Endodermal cell (in vitro differentiated cells): ENCODE measurements around the gene ACVR1. TPM values are rescaled to one million over a fixed set of nuclear protein-coding genes. Genes with fewer than 3 reads are reported as not detected.

Experiments
- DNase-seq: peaks from one replicate; pipeline ENCODE4 v3.0.0-alpha.2; 2017
- H3K27ac ChIP-seq: 2 replicates; pipeline ENCODE4 v1.5.1; 2013; ENCODE audit warnings: mild to moderate bottlenecking, low read depth, low read length, moderate library complexity
- H3K27me3 ChIP-seq: 2 replicates; pipeline ENCODE4 v1.6.1; 2013; ENCODE audit warnings: mild to moderate bottlenecking, low read length, moderate library complexity; ENCODE audit not compliant: insufficient read depth, control insufficient read depth, poor library complexity, severe bottlenecking
- H3K36me3 ChIP-seq: 2 replicates; pipeline ENCODE4 v1.7.0; 2013; ENCODE audit warnings: mild to moderate bottlenecking, low read length, moderate library complexity; ENCODE audit not compliant: control insufficient read depth, insufficient read depth
- H3K4me1 ChIP-seq: one replicate; pipeline ENCODE4 v1.7.0; 2013; ENCODE audit warnings: low read length; ENCODE audit not compliant: control insufficient read depth, insufficient read depth
- H3K4me3 ChIP-seq: 2 replicates; pipeline ENCODE4 v1.5.1; 2013; ENCODE audit warnings: mild to moderate bottlenecking, low read length, moderate library complexity
- H3K9ac ChIP-seq: 2 replicates; pipeline ENCODE4 v1.6.1; 2013; ENCODE audit warnings: mild to moderate bottlenecking, low read length, moderate library complexity; ENCODE audit not compliant: poor library complexity, severe bottlenecking; ENCODE audit errors: extremely low read depth
- H3K9me3 ChIP-seq: 2 replicates; pipeline ENCODE4 v1.6.1; 2013; ENCODE audit warnings: mild to moderate bottlenecking, low read length, moderate library complexity; ENCODE audit not compliant: control insufficient read depth
- H3K27ac Mint-ChIP-seq: 2 replicates; pipeline ENCODE4 v1.8.0; 2020; ENCODE audit warnings: mixed read lengths
- H3K27me3 Mint-ChIP-seq: 2 replicates; pipeline ENCODE4 v1.8.0; 2021; ENCODE audit warnings: mild to moderate bottlenecking, mixed read lengths; ENCODE audit not compliant: insufficient read depth
- H3K36me3 Mint-ChIP-seq: 2 replicates; pipeline ENCODE4 v1.8.0; 2020; ENCODE audit warnings: low read depth, mixed read lengths
- H3K4me1 Mint-ChIP-seq: 2 replicates; pipeline ENCODE4 v1.8.0; 2020; ENCODE audit warnings: mixed read lengths
- H3K4me3 Mint-ChIP-seq: 2 replicates; pipeline ENCODE4 v1.8.0; 2020; ENCODE audit warnings: mild to moderate bottlenecking, moderate library complexity, mixed read lengths
- H3K9me3 Mint-ChIP-seq: 2 replicates; pipeline ENCODE4 v1.8.0; 2020; ENCODE audit warnings: mild to moderate bottlenecking, mixed read lengths
- WGBS, 2 experiments: methylation state at CpG; one replicate each; pipeline versions ENCODE4 v1.1.5 to v1.1.7; 2013; ENCODE audit warnings: missing lambda C conversion rate in 2 of 2, mixed read lengths in 1 of 2; ENCODE audit not compliant: insufficient coverage in 1 of 2, insufficient read length in 1 of 2; 5-methylcytosine and 5-hydroxymethylcytosine counted together
- total RNA-seq, 2 donors: library from RNA; stranded (reverse); fragmentation: NEBNext Ultra II Directional in 1 of 2; extraction: Animal tissue kit (Norgen Biotek cat#: 25700) in 1 of 2; gene quantifications; 2 replicates in 1 of 2; 3 replicates in 1 of 2; pipeline ENCODE4 v1.2.1, GENCODE V29; 2021
- TF ChIP-seq, protein P1 (sequence below): fragments of 200-600 bp; sonication (generic); conservative IDR thresholded peaks from 2 replicates; pipeline ENCODE4 v1.5.0; 2021; ENCODE audit warnings: antibody characterized with exemption, mild to moderate bottlenecking

The ACVR1 gene
- total RNA-seq, 2 donors from 2014 or later = 21.1 to 26.9 TPM

DNA sequence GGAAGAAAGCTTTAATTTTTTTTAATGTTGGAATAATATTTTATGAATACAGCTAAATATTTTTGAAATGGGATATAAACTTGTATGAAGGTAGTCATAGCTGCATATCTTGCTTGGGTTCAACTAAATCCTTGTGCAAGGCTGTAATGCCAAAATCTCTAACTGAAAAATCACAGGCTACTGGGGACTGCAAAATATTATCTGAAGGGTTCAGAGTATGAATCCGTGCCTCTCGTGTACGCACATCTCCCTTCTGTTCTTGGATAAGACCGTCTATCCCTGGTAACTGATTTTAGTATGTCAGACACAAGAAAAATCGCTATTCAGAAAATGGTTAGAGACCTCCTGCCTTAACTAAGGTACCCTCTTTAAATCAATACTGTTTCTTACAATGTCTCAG is 71.8 kb downstream of the ACVR1 start:
- Mint-ChIP-seq H3K27me3 (no peaks in the 10 kb centered on the region), H3K9me3 (no peaks in the 10 kb centered on the region), H3K27ac (no peak overlapping the region), H3K4me3 (no peak overlapping the region), H3K36me3 (peaks cover 9% of the 10 kb centered on the region), H3K4me1 (no peaks in the 10 kb centered on the region)
- DNase-seq = no peak
- H3K9me3 ChIP-seq = no peaks in the 10 kb centered on the region
- TF ChIP-seq, protein P1, sequence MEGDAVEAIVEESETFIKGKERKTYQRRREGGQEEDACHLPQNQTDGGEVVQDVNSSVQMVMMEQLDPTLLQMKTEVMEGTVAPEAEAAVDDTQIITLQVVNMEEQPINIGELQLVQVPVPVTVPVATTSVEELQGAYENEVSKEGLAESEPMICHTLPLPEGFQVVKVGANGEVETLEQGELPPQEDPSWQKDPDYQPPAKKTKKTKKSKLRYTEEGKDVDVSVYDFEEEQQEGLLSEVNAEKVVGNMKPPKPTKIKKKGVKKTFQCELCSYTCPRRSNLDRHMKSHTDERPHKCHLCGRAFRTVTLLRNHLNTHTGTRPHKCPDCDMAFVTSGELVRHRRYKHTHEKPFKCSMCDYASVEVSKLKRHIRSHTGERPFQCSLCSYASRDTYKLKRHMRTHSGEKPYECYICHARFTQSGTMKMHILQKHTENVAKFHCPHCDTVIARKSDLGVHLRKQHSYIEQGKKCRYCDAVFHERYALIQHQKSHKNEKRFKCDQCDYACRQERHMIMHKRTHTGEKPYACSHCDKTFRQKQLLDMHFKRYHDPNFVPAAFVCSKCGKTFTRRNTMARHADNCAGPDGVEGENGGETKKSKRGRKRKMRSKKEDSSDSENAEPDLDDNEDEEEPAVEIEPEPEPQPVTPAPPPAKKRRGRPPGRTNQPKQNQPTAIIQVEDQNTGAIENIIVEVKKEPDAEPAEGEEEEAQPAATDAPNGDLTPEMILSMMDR = no peak
- peaks cover 4% of the 10 kb centered on the region for H3K36me3 ChIP-seq
- H3K4me3 ChIP-seq = no peak overlapping the region
- no peaks in the 10 kb centered on the region for H3K4me1 ChIP-seq
- 97 to 98% methylated on average over 5 of the region's 5 CpGs for WGBS, 2 experiments
- H3K27ac ChIP-seq = no peak overlapping the region
- H3K27me3 ChIP-seq = no peaks in the 10 kb centered on the region
- H3K9ac ChIP-seq = no peak overlapping the region

DNA sequence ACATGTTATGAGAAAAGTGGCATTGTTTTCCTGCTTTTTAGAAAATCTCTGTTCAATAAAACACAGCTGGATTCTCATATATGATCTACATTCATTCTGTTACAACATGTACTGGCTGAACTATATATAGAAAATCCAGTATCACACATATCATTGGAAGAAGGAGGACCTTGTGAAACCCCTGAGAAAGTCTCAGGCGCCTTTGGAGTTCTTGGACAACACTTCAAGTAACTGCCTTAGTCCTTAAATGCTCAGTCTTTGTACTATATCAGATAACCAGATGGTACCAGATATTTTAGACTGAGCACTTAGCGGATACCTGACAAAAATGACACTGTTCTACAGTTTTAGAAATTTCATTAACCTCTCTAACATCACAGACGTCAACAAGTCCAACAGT is 72.2 kb downstream of the ACVR1 start:
- Histone ChIP-seq H3K36me3 (peaks cover 4% of the 10 kb centered on the region), H3K27me3 (no peaks in the 10 kb centered on the region), H3K4me3 (no peak overlapping the region), H3K27ac (no peak overlapping the region), H3K4me1 (no peaks in the 10 kb centered on the region), H3K9me3 (no peaks in the 10 kb centered on the region), H3K9ac (no peak overlapping the region)
- Mint-ChIP-seq H3K9me3 (no peaks in the 10 kb centered on the region), H3K27ac (no peak overlapping the region), H3K4me3 (no peak overlapping the region), H3K36me3 (peaks cover 11% of the 10 kb centered on the region), H3K27me3 (no peaks in the 10 kb centered on the region), H3K4me1 (no peaks in the 10 kb centered on the region)
- DNase-seq = no peak
- 80 to 87% methylated on average over 1 to 3 of the region's 3 CpGs for WGBS, 2 experiments
- TF ChIP-seq, protein P1 = no peak

DNA sequence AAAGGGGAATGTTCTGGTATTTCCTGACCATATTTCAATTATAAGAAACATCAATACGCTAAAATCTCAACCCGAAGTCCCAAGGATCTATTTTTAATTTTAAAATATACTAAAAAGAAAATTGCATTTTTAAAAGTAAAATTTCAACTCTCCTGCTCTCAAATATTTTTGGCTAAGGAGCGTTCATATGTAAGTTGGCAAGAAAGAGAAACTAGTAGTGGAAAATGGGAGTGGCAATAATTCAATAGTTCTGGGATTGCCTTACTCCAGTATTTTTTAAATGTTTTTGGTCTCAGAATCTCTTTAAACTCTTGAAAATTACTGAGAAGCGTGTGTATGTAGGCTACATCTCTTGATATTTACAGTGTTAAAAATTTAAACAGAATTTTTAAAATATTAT is 72.7 kb downstream of the ACVR1 start:
- TF ChIP-seq, protein P1 = no peak
- peaks cover 4% of the 10 kb centered on the region for H3K36me3 ChIP-seq
- no peak overlapping the region for H3K9ac ChIP-seq
- Mint-ChIP-seq H3K27me3 (no peaks in the 10 kb centered on the region), H3K27ac (no peak overlapping the region), H3K4me3 (no peak overlapping the region), H3K36me3 (peaks cover 11% of the 10 kb centered on the region), H3K9me3 (no peaks in the 10 kb centered on the region), H3K4me1 (no peaks in the 10 kb centered on the region)
- no peak overlapping the region for H3K4me3 ChIP-seq
- no peaks in the 10 kb centered on the region for H3K9me3 ChIP-seq
- H3K4me1 ChIP-seq = no peaks in the 10 kb centered on the region
- DNase-seq = no peak
- 85% methylated on average over 1 of the region's 4 CpGs; no CpG with 5 or more reads in 1 of the 2 experiments for WGBS, 2 experiments
- no peaks in the 10 kb centered on the region for H3K27me3 ChIP-seq
- H3K27ac ChIP-seq = no peak overlapping the region
